CD4-positive, alpha-beta T cell treated with Interleukin-15 for 1 hour (primary cell): Measurements from ENCODE around the gene NDUFS5.
"Not testable (repeated sequence)": the region's sequence is repeated elsewhere in the genome, so short reads cannot be mapped to it uniquely, and the experiment has no call there.

Experiments
- DNase-seq: peaks from one replicate; pipeline ENCODE4 v3.0.0-alpha.2; 2020

NDUFS5 gene

GRCh38 chr1:39016604-39017171 is 9.5 kb upstream of the NDUFS5 start:
- DNase-seq = no peak

DNA sequence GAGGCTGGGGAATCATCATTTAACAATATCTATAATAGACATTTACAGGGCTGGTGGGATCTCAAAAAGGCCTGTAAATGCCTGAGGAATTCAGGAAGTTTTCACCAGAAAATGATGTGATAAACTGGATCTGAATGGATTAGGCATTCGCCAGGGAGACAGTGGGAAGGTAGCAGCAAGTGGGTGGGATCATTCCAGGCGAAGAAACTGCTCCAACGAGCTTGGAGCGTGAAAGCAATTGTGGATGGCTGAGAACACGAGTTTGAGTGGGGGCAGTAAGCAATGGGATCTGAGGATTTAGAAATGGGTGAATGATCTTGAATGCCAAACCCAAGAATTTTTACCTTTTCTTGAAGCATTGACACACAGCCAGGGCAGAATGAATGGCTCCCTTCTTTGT is 8.9 kb upstream of the NDUFS5 start:
- DNase-seq = no peak

DNA sequence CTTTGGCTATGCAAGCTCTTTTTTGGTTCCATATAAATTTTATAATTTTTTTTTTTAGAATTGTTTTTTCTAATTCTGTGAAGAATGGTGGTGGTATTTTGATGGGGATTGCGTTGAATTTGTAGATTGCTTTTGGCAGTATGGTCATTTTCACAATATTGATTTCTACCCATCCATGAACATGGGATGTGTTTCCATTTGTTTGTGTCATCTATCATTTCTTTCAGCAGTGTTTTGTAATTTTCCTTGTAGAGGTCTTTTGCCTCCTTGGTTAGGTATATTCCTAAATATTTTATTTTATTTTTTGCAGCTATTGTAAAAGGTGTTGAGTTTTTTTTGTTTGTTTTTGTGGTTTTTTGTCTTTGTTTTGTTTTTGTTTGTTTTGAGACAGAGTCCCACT is 5.7 kb upstream of the NDUFS5 start:
- DNase-seq = not testable (repeated sequence)

DNA sequence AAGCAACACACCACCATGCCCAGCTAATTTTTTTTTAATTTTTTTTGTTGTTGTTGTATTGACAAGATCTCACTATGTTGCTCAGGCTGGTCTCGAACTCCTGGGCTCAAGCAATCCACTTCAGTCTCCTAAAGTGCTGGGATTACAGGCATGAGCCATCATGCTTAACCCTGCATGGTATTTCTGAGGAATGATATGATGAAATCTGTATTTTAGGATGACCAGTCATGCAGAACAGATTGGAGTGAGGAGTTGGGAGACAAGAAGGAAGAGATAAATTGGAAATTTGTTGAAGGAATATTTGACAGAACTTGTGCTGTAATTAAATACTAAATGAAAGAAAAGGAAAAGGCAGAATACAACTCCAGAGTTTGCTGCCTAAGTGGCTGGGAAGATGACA is 4.7 kb upstream of the NDUFS5 start:
- no peak for DNase-seq

DNA sequence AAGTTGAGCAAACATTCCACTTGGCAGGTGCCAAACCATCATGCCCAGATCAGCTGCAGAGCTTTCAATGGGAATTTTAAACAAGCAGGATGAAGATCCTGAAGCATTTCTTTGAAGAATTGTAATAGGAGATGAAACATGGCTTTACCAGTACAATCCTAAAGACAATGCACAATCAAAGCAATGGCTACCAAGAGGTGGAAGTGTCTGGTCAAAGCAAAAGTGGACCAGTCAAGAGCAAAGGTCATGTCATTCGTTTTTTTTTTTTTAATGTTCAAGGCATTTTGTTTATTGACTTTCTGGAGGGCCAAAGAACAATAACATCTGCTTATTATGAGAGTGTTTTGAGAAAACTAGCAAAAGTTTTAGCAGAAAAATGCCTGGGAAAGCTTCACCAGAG is 3.0 kb upstream of the NDUFS5 start:
- no peak for DNase-seq

- no peak for DNase-seq
Observed at GRCh38 chr1:39026866-39027507, 837 bp downstream of the NDUFS5 start.

- DNase-seq = no peak
Observed at GRCh38 chr1:39034114-39034654, 8.0 kb downstream of the NDUFS5 start.

DNA sequence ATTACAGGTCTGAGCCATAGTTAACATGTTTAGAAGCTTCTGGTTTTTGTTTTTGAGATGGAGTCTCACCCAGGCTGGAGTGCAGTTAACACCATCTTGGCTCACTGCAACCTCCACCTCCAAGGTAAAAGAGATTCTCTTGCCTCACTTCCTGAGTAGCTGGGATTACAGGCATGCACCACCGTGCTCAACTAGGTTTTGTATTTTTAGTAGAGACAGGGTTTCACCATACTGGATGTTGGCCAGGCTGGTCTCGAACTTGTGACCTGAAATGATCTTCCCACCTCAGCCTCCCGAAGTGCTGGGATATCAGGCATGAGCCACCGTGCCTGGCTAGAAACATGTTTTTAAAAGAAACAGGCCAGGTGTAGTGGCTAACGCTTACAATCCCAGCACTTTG is 10.5 kb downstream of the NDUFS5 start:
- DNase-seq = no peak

DNA sequence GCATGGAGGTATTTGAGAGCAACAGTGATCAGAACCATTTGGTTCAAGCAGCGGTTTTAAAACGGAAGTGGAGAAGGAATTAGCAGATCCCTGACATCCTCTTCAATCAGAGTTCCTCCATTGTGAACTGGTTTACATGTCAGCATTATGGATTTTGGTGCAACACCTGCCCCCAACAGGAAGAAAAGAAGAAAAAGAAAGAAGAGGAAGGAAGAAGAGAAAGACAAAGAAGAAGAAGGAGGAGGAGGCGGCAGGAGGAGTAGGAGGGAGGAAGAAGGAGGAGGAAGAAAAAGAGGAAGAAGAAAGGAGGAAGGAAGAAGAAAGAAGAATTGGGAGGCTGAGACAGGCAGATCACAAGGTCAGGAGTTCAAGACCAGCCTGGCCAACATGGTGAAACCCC is 17.4 kb downstream of the NDUFS5 start:
- no peak for DNase-seq

DNA sequence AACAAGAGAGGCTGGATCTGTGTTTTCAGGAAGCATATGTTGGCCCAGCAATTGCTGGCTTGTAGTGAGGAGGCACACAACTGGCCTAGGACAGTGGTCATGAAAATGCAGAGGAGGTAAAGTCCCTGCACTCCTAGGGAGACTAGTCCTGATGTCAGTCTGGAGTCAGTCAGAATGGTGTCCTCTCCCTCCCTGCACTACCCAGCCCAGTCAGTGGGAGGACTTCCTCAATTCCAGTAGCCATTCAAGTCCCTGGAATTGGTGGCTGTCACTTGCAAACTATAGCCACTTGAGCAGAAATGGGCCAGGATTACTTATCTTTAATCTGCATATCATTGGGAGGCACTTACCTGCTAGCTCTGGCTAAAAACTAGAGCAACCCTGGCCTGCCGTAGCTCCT is 18.6 kb downstream of the NDUFS5 start:
- DNase-seq = no peak

DNA sequence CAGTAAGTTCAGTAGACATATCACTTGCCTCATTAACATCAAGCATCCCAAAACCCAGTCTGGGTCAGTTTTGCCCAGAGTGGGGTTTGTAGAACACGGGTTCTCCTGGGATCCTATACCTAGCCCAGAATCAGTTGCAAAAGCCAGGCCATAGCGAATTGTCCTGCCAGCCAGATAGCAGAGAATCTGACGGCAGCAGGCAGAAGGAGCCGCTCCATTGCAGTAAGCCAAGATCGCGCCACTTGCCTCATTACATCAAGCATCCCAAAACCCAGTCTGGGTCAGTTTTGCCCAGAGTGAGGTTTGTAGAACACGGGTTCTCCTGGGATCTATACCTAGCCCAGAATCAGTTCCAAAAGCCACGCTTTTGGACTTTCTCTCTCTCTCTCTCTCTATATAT is 19.1 kb downstream of the NDUFS5 start:
- no peak for DNase-seq

DNA sequence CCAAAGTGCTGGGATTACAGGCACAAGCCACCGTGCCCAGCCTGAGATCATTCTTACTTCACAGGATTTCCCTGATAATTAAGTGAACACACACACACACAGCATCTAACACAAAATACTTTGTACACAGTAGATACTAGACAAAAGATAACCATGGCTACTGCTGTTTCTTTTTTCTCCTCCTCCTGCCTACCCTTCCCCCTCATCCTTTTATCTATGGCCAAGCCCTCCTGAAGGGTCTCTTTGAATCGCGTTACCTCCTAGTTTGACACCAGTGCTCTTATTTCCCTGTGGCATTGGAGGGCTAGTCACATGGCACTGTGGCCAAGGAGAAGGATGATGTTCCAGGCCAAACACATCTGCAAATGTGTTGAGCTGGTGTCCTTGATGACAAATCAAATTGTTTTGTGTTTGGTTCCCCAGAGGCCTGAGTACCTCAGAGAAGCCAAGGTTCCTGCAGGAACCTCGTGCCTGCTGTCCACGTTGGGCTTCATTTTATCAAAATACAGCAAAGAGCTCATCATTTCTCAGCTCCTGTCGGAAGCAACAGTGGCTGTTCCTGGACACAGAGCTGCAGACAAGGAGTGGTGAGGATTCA is 20.6 kb downstream of the NDUFS5 start:
- no peak for DNase-seq

GRCh38 chr1:39047374-39048229 is 21.5 kb downstream of the NDUFS5 start:
- DNase-seq = no peak

DNA sequence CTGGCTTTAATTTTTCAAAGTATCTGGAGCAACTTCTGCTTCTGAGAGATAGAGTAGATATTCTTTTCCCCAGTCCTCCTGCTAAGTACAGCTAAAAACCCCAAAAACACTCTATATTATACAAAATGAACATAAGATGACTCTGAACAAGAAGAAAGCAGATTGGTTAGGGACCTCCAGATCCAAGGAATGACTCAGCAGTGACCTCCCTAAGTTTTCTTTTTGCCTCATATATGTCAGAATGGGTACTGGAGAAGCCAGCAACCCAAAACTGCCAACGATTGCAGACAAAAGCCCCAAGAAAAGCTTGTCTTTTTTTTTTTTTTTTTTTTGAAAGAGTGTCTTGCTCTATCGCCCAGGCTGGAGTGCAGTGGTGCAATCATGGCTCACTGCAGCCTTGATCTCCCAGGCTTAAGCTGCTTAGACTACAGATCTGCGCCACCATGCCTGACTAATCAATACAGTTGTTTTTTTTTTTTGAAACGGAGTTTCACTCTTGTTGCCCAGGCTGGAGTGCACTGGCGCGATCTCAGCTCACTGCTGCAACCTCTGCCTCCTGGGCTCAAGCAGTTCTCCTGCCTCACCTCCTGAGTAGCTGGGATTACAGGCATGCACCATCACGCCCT is 22.7 kb downstream of the NDUFS5 start:
- no peak for DNase-seq

- DNase-seq = no peak
Observed at GRCh38 chr1:39050001-39050400, 23.9 kb downstream of the NDUFS5 start.

DNA sequence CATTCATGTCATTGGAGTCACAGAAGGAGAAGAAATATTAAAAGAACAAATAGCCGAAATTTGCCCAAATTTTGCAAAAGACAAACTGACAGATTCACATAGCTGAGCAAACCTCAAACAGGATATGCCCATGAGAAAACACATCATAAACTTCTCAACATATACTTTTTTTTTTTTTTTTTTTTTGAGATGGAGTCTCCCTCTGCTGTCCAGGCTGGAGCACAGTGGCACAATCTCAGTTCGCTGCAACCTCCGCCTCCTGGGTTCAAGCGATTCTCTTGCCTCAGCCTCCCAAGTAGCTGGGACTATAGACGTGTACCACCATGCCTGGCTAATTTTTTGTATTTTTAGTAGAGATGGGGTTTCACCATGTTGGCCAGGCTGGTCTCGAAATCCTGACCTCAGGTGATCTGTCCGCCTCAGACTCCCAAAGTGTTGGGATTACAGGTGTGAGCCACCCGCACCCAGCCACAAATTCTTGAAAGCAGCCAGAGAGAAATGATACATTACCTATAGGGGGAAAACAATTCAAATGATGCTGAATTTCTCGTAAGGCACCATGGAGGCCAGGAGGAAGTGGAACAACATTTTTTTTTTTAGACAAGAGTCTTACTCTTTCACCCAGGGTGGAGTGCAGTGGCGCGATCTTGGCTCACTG is 25.2 kb downstream of the NDUFS5 start:
- not testable (repeated sequence) for DNase-seq

DNA sequence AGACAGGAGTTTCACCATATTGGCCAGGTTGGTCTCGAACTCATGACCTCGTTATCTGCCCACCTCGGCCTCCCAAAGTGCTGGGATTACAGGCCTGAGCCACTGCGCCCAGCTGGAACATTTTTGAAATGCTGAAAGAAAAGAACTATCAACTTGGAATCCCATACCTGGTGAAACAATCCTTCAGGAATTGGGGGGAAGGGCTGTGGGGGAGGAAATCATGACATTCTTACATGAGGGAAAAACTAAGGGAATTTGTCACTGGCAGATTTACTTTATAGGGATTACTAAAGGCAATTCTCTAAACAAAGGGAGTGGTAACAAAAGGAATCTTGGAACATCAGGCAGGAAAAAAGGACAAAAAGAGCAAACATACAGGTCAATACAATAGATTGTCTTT is 25.8 kb downstream of the NDUFS5 start:
- DNase-seq = no peak

- DNase-seq = not testable (repeated sequence)
Observed at GRCh38 chr1:39055213-39055710, 29.1 kb downstream of the NDUFS5 start.

GRCh38 chr1:39061516-39061915 is 35.4 kb downstream of the NDUFS5 start:
- not testable (repeated sequence) for DNase-seq

- no peak for DNase-seq
Observed at GRCh38 chr1:39061951-39062350, 35.8 kb downstream of the NDUFS5 start.

GRCh38 chr1:39063191-39063590 is 37.0 kb downstream of the NDUFS5 start:
- no peak for DNase-seq

GRCh38 chr1:39063775-39064174 is 37.6 kb downstream of the NDUFS5 start:
- no peak for DNase-seq
